K562 (cell line): ENCODE measurements around the gene ZFYVE16. TPM values are rescaled to one million over a fixed set of nuclear protein-coding genes. Genes with fewer than 3 reads are reported as not detected.

Experiments
- ATAC-seq: fragments of 200-7000 bp; cut with Tn5 transposase; 3 replicates; pipeline ENCODE4 v1.9.1; 2020; ENCODE audit warnings: moderate library complexity
- BruUV-seq: library from RNA; stranded (reverse); fragments of 400-500 nt; replicated peaks from 2 replicates; lab custom pipeline; 2021; lab: Mats Ljungman, UMichigan
- CTCF ChIA-PET: fragments of 300-600 bp; formaldehyde crosslinking; extraction: SDS; loops from one replicate; lab custom pipeline; 2021; ENCODE audit warnings: low intra/inter-chr PET ratio; lab: Yijun Ruan, JAX
- POLR2A ChIA-PET: fragments of 300-600, 350-650 bp; sonication (Branson Sonifier 250); formaldehyde crosslinking; extraction: SDS; loops from one replicate; lab custom pipeline; 2021; ENCODE audit warnings: antibody characterized with exemption, inconsistent platforms; lab: Yijun Ruan, JAX
- DNase-seq, 4 experiments: peaks; one replicate each; pipeline versions ENCODE4 v3.0.0 to v3.0.0-alpha.2; 2011 to 2018; ENCODE audit warnings: low spot score in 3 of 4, mixed read lengths in 3 of 4; ENCODE audit errors: extremely low read depth in 1 of 4
- FAIRE-seq: peaks from 2 replicates; lab custom pipeline; 2011; peaks lifted over from hg19 to GRCh38; lab: Jason Lieb, UNC
- H2AFZ ChIP-seq: 2 replicates; pipeline ENCODE4 v1.6.0; 2011; ENCODE audit warnings: low read depth, low read length, control low read depth, inconsistent platforms
- H3K27ac ChIP-seq: fragments of 200-600 bp; 3 replicates; pipeline ENCODE4 v1.8.0; 2011; ENCODE audit warnings: low read depth, mild to moderate bottlenecking, control low read depth, inconsistent platforms, low read length, moderate library complexity, mixed read lengths; ENCODE audit errors: extremely low read depth
- H3K27me3 ChIP-seq, 2 experiments: fragments of 300-600 bp in 1 of 2; 2 replicates in 1 of 2; 3 replicates in 1 of 2; pipeline versions ENCODE4 v1.6.0 to v1.8.0; 2011; ENCODE audit warnings: inconsistent platforms in 2 of 2, low read length in 2 of 2, mild to moderate bottlenecking in 1 of 2, mixed read lengths in 1 of 2, moderate library complexity in 1 of 2; ENCODE audit not compliant: control insufficient read depth in 2 of 2, insufficient read depth in 2 of 2
- H3K36me3 ChIP-seq: fragments of 300-600 bp; 3 replicates; pipeline ENCODE4 v1.8.0; 2011; ENCODE audit warnings: mild to moderate bottlenecking, low read length, inconsistent platforms; ENCODE audit not compliant: control insufficient read depth, insufficient read depth
- H3K4me1 ChIP-seq, 2 experiments: fragments of 200-600 bp in 1 of 2; replicated peaks in 1 of 2; 2 replicates in 1 of 2; 3 replicates in 1 of 2; pipeline versions ENCODE4 v1.5.1 to v1.8.0; 2011; ENCODE audit warnings: inconsistent platforms in 2 of 2, low read length in 2 of 2, mild to moderate bottlenecking in 1 of 2, mixed read lengths in 1 of 2, moderate library complexity in 1 of 2; ENCODE audit not compliant: control insufficient read depth in 2 of 2, insufficient read depth in 2 of 2
- H3K4me2 ChIP-seq: 2 replicates; pipeline ENCODE4 v1.6.1; 2011; ENCODE audit warnings: low read length, control low read depth, inconsistent platforms, mixed read lengths; ENCODE audit not compliant: insufficient read depth
- H3K4me3 ChIP-seq: fragments of 200-600 bp; sonication (generic), shearing (Covaris generic); 2 replicates; pipeline ENCODE4 v1.5.1; 2016; ENCODE audit warnings: control low read depth, inconsistent platforms
- H3K79me2 ChIP-seq: fragments of 200-600 bp; 3 replicates; pipeline ENCODE4 v1.8.0; 2011; ENCODE audit warnings: low read length, inconsistent platforms; ENCODE audit not compliant: control insufficient read depth, insufficient read depth
- H3K9ac ChIP-seq, 2 experiments: 2 replicates each; pipeline versions ENCODE4 v1.6.0 to v1.6.1; 2011; ENCODE audit warnings: low read depth in 2 of 2, low read length in 2 of 2, control low read depth in 1 of 2, inconsistent platforms in 1 of 2, mild to moderate bottlenecking in 1 of 2, mixed read lengths in 1 of 2; ENCODE audit not compliant: insufficient read depth in 1 of 2
- H3K9me1 ChIP-seq: one replicate; pipeline ENCODE4 v1.6.0; 2011; ENCODE audit warnings: inconsistent platforms, mild to moderate bottlenecking, low read length, moderate library complexity; ENCODE audit not compliant: control insufficient read depth, insufficient read depth
- H3K9me3 ChIP-seq: replicated peaks from 2 replicates; pipeline ENCODE4 v1.5.1; 2011; ENCODE audit warnings: low read depth, low read length, inconsistent platforms; ENCODE audit not compliant: control insufficient read depth, insufficient read depth
- H4K20me1 ChIP-seq: replicated peaks from 2 replicates; pipeline ENCODE4 v1.6.1; 2011; ENCODE audit warnings: low read length, inconsistent platforms, mixed read lengths; ENCODE audit not compliant: control insufficient read depth, insufficient read depth
- CBFA2T2 ChIP-seq: fragments of 450-650 bp; conservative IDR thresholded peaks from 2 replicates; pipeline ENCODE4 v1.6.1; 2017; ENCODE audit warnings: mild to moderate bottlenecking
- CC2D1A ChIP-seq: fragments of 450-650 bp; IDR thresholded peaks from 2 replicates; pipeline ENCODE4 v1.6.1; 2017; ENCODE audit warnings: mild to moderate bottlenecking
- MEF2D ChIP-seq: conservative IDR thresholded peaks from 2 replicates; pipeline ENCODE4 v1.6.1; 2016; ENCODE audit warnings: low read depth, missing genetic modification characterization, missing compliant biosample characterization
- NR4A1 ChIP-seq, 2 experiments: fragments of 250-450 bp in 1 of 2; fragments of 450-650 bp in 1 of 2; sonication (Bioruptor Pico) in 1 of 2; IDR thresholded peaks; 2 replicates each; pipeline versions ENCODE4 v1.4.0 to v1.6.1; 2016 to 2020; ENCODE audit warnings: mild to moderate bottlenecking in 2 of 2, missing compliant biosample characterization in 1 of 2, missing genetic modification characterization in 1 of 2, moderate library complexity in 1 of 2
- TBP ChIP-seq: optimal IDR thresholded peaks from 2 replicates; pipeline ENCODE3; 2011; ENCODE audit warnings: low read depth, low read length, improper control_type of control experiment
- ZNF121 ChIP-seq: sonication (generic); formaldehyde crosslinking; conservative IDR thresholded peaks from 2 replicates; pipeline ENCODE4 v1.8.0; 2022; ENCODE audit warnings: missing genetic modification reagents
- ZNF24 ChIP-seq: fragments of 450-650 bp; IDR thresholded peaks from 2 replicates; pipeline ENCODE4 v1.6.1; 2016
- ZNF324 ChIP-seq: fragments of 250-450 bp; sonication (Bioruptor Pico); IDR thresholded peaks from 2 replicates; pipeline ENCODE4 v1.4.0; 2020; ENCODE audit warnings: mild to moderate bottlenecking
- ZNF583 ChIP-seq: fragments of 250-450 bp; sonication (Bioruptor Pico); IDR thresholded peaks from 2 replicates; pipeline ENCODE4 v1.4.0; 2020
- WGBS: fragments of 100-300 bp; shearing (Covaris generic); methylation state at CpG from one replicate; pipeline ENCODE4 v1.1.6; 2016; ENCODE audit warnings: low coverage, mixed read lengths; ENCODE audit not compliant: insufficient coverage; ENCODE audit errors: missing lambda C conversion rate; 5-methylcytosine and 5-hydroxymethylcytosine counted together
- in situ Hi-C: fragments of 300-500 bp; cut with MboI; formaldehyde crosslinking; loops from 4 replicates; pipeline ENCODE4 v1.15.0; 2018; ENCODE audit warnings: inconsistent platforms, mixed read lengths
- intact Hi-C: fragments of 100-400 bp; cut with micrococcal nuclease; formaldehyde crosslinking; loops from 2 replicates; pipeline ENCODE4 v1.14.2; 2022
- polyA plus RNA-seq, 8 experiments: library from polyadenylated mRNA; depleted of rRNA in 4 of 8; stranded (reverse) in 5 of 8; unstranded in 3 of 8; fragments of >200 nt; fragmentation: Nextera tagmentation in 2 of 8; fragmentation: Illumina TruSeq in 1 of 8; extraction: Ambion mirVana in 2 of 8; extraction: Trizol in 1 of 8; gene quantifications; 2 replicates each; pipeline versions ENCODE4 v1.2.1 to v1.2.3, GENCODE V29; 2011 to 2014; ENCODE audit warnings: inconsistent platforms in 1 of 8, missing spikeins in 1 of 8
- total RNA-seq, 7 experiments: library from RNA; depleted of rRNA in 6 of 7; stranded (reverse); fragments of >200 nt in 6 of 7; fragmentation: Illumina TruSeq in 2 of 7; extraction: Trizol in 2 of 7; gene quantifications; 2 replicates each; pipeline versions ENCODE4 v1.2.1 to v1.2.3, GENCODE V29; 2011 to 2021; ENCODE audit warnings: low replicate concordance in 1 of 7
- TF ChIP-seq, protein P1 (sequence below): fragments of 250-450 bp; sonication (Bioruptor Pico); IDR thresholded peaks from 2 replicates; pipeline ENCODE4 v1.8.0; 2022; ENCODE audit warnings: inconsistent platforms
- TF ChIP-seq, protein P2 (sequence below): fragments of 150-350 bp; conservative IDR thresholded peaks from 2 replicates; pipeline ENCODE4 v1.6.1; 2014; ENCODE audit warnings: low read length
- TF ChIP-seq, protein P3 (sequence below): fragments of 450-650 bp; IDR thresholded peaks from 2 replicates; pipeline ENCODE4 v1.7.0; 2016; ENCODE audit warnings: borderline replicate concordance
- TF ChIP-seq, protein P4 (sequence below), 2 experiments: IDR thresholded peaks; 2 replicates each; pipeline ENCODE4 v1.6.1; 2011; ENCODE audit warnings: borderline replicate concordance in 1 of 2, control low read depth in 1 of 2, low read depth in 1 of 2, low read length in 1 of 2, mild to moderate bottlenecking in 1 of 2, mixed read lengths in 1 of 2, moderate library complexity in 1 of 2; ENCODE audit not compliant: insufficient read depth in 1 of 2, insufficient read length in 1 of 2, poor library complexity in 1 of 2, severe bottlenecking in 1 of 2; ENCODE audit errors: extremely low read depth in 1 of 2

Gene ZFYVE16
- total and polyA plus RNA-seq, 9 of the 15 experiments (the other 6 are each of a cell fraction or from before 2014, with no cell fraction given): 6.0 to 18.9 (median 12.5) TPM

DNA sequence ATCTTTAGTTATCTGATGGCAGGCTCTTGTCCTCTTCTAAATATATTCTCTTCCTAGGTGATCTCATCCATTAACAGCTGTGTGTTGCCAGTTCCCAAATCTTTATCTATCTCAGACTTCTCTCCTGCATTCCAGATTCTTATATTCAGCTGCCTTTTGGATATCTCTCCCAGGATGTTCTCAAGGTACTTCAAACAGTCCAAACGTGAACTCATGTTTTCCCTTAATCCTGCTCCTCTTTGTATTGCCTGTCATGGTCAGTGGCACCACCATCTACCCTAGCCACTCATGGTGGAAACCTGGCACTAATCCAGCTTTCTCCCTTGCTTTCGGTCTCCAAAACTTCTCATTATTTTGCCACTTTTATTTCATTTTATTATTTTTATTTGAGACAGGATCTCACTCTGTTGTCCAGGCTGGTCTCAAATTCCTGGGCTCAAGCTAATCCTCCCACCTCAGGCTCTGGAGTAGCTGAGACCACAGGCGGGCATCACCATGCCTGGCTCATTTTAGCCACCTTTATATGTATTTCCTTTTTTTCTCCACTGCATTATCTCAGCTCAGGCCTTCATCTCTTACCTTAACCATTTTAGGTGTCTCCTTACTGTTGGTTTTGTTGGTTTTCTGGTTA is 3.8 kb downstream of the ZFYVE16 start:
- intact Hi-C loops (no loop called here), in situ Hi-C loops (loop anchor here (25.0 kb wide), 1 partner anchor 1899 kb away; no protein-coding TSS in a partner anchor)
- BruUV-seq: no TSS peak
- peaks cover 6 to 14% of the 10 kb centered on the region in 2 experiments; a peak in 2 of 5 replicates for H3K4me1 ChIP-seq
- no peak overlapping the region for H3K9ac ChIP-seq
- H2AFZ ChIP-seq: no peak overlapping the region
- H3K9me3 ChIP-seq: no peaks in the 10 kb centered on the region
- no peak for FAIRE-seq
- no peak overlapping the region for H3K4me3 ChIP-seq
- peak in 2 of 4 experiments; percentile 8 to 9 for DNase-seq
- H3K36me3 ChIP-seq: peaks cover 3% of the 10 kb centered on the region; the same call in 1 of the 3 replicates
- no peaks in the 10 kb centered on the region for H3K27me3 ChIP-seq
- no peaks in the 10 kb centered on the region; the same call in 1 of the 2 replicates for H4K20me1 ChIP-seq
- no peak overlapping the region for H3K27ac ChIP-seq
- H3K4me2 ChIP-seq: no peak overlapping the region
- H3K9me1 ChIP-seq: no peaks in the 10 kb centered on the region
- peaks cover 35% of the 10 kb centered on the region for H3K79me2 ChIP-seq
- ChIA-PET POLR2A (no interaction called here), CTCF (no interaction called here)
- WGBS: 68% methylated on average over 3 of the region's 3 CpGs
- ATAC-seq: no peak
- TF ChIP-seq ZNF121 (CRISPR knock-in tag): peak; percentile 56
- no peak for TF ChIP-seq ZNF24
- 0 out of 2 replicates have a peak, but pooled peaks have one; percentile 14 for TF ChIP-seq CBFA2T2
- no peak for TF ChIP-seq NR4A1 (CRISPR knock-in tag; IDR thresholded peaks at IDR 0.05)
- TF ChIP-seq NR4A1 (tag; IDR thresholded peaks at IDR 0.05): no peak
- TF ChIP-seq, protein P1, sequence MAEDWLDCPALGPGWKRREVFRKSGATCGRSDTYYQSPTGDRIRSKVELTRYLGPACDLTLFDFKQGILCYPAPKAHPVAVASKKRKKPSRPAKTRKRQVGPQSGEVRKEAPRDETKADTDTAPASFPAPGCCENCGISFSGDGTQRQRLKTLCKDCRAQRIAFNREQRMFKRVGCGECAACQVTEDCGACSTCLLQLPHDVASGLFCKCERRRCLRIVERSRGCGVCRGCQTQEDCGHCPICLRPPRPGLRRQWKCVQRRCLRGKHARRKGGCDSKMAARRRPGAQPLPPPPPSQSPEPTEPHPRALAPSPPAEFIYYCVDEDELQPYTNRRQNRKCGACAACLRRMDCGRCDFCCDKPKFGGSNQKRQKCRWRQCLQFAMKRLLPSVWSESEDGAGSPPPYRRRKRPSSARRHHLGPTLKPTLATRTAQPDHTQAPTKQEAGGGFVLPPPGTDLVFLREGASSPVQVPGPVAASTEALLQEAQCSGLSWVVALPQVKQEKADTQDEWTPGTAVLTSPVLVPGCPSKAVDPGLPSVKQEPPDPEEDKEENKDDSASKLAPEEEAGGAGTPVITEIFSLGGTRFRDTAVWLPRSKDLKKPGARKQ: no peak
- TF ChIP-seq, protein P2, sequence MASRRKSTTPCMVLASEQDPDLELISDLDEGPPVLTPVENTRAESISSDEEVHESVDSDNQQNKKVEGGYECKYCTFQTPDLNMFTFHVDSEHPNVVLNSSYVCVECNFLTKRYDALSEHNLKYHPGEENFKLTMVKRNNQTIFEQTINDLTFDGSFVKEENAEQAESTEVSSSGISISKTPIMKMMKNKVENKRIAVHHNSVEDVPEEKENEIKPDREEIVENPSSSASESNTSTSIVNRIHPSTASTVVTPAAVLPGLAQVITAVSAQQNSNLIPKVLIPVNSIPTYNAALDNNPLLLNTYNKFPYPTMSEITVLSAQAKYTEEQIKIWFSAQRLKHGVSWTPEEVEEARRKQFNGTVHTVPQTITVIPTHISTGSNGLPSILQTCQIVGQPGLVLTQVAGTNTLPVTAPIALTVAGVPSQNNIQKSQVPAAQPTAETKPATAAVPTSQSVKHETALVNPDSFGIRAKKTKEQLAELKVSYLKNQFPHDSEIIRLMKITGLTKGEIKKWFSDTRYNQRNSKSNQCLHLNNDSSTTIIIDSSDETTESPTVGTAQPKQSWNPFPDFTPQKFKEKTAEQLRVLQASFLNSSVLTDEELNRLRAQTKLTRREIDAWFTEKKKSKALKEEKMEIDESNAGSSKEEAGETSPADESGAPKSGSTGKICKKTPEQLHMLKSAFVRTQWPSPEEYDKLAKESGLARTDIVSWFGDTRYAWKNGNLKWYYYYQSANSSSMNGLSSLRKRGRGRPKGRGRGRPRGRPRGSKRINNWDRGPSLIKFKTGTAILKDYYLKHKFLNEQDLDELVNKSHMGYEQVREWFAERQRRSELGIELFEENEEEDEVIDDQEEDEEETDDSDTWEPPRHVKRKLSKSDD: no peak
- TF ChIP-seq, protein P3, sequence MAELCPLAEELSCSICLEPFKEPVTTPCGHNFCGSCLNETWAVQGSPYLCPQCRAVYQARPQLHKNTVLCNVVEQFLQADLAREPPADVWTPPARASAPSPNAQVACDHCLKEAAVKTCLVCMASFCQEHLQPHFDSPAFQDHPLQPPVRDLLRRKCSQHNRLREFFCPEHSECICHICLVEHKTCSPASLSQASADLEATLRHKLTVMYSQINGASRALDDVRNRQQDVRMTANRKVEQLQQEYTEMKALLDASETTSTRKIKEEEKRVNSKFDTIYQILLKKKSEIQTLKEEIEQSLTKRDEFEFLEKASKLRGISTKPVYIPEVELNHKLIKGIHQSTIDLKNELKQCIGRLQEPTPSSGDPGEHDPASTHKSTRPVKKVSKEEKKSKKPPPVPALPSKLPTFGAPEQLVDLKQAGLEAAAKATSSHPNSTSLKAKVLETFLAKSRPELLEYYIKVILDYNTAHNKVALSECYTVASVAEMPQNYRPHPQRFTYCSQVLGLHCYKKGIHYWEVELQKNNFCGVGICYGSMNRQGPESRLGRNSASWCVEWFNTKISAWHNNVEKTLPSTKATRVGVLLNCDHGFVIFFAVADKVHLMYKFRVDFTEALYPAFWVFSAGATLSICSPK: no peak
- 0 out of 2 replicates have a peak, but pooled peaks have one; percentile 40 for TF ChIP-seq MEF2D (tag)
- no peak for TF ChIP-seq ZNF583 (CRISPR knock-in tag)
- no peak for TF ChIP-seq ZNF324 (CRISPR knock-in tag)
- TF ChIP-seq TBP: no peak
- TF ChIP-seq, protein P4, sequence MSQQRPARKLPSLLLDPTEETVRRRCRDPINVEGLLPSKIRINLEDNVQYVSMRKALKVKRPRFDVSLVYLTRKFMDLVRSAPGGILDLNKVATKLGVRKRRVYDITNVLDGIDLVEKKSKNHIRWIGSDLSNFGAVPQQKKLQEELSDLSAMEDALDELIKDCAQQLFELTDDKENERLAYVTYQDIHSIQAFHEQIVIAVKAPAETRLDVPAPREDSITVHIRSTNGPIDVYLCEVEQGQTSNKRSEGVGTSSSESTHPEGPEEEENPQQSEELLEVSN (IDR thresholded peaks at IDR 0.05; ENCODE audit: borderline replicate concordance in 1 of 2, extremely low read depth in 1 of 2, insufficient read depth in 1 of 2, insufficient read length in 1 of 2, low read depth in 1 of 2, low read length in 1 of 2, poor library complexity in 1 of 2, severe bottlenecking in 1 of 2): no peak
- TF ChIP-seq CC2D1A: no peak
